HG02981 (cell line): Measurements from ENCODE around the gene DMD.
"Not testable (repeated sequence)": the region's sequence is repeated elsewhere in the genome, so short reads cannot be mapped to it uniquely, and the experiment has no call there.

Source experiments
- ATAC-seq: cut with Tn5 transposase; IDR thresholded peaks from one replicate; pipeline ENCODE4 v1.9.1; 2021; ENCODE audit warnings: mild to moderate bottlenecking, moderate library complexity; ENCODE audit not compliant: unreplicated experiment

The DMD gene

GRCh38 chrX:33156152-33156726 lies 55.1 kb downstream of the DMD start:
- ATAC-seq, result no peak

GRCh38 chrX:33149580-33149979 lies 61.8 kb downstream of the DMD start:
- no peak for ATAC-seq

DNA sequence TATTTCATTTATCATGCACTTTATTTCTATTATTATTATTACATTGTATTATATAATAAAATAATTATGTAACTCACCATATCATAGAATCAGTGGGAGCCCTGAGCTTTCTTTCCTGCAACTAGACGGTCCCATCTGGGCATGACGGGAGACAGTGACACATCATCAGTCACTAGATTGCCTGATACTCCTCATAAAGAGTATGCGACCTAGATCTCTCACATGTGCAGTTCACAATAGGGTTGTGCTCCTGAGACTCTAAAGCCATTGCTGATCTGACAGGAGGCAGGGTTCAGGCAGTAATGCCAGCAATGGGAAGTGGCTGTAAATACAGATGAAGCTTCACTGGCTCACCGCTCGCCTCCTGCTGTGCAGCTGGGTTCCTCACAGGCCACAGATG lies 62.3 kb downstream of the DMD start:
- ATAC-seq, result no peak

- ATAC-seq, result no peak
Observed at GRCh38 chrX:33142331-33142730, 69.0 kb downstream of the DMD start.

DNA sequence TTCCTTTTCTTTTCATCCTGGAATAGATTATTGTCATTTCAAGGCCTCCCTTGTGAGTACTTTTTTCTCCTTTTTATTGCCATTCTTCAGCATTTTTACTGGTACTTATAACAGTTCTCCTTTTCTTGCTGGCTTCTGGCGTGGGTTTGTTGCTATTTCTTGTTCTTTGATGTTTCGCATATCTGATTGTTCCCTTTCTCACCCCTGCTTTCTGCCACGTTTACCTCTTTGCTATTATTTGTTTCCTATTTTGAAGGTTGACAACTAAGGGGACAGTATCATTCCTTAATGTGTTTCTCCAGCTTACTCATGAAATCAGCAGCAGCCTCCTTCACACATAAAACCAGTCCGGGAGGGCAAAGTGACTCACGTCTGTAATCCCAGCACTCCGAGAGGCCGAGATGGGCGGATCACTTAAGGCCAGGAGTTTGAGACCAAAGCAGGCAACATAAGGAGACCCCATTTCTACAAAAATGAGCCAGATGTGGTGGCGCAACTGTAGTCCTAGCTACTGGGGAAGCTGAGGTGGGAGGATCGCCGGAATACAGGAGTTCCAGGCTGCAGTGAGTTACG lies 72.6 kb downstream of the DMD start:
- no peak for ATAC-seq

- ATAC-seq, result no peak
Observed at GRCh38 chrX:33134164-33134563, 77.2 kb downstream of the DMD start.

DNA sequence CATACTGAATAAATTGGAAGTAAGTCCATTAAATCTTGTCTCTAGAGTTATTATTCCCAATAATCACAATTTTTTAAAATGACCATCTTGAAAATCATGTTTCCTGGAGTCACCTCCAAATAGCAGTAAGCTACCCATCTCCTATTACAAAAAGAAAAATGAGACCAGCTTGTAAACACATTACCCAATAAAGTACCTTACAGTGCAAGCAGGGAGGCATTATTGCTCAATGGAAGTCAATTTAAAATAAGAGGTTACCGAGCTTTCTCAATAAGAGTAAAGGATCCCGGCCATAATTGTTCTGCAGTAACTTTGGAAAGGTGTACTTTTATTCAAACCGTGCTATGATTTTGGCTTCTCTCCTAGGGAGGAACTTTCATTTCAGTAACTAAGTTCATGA lies 78.0 kb downstream of the DMD start:
- no peak for ATAC-seq

GRCh38 chrX:33132569-33132968 lies 78.8 kb downstream of the DMD start:
- ATAC-seq, result no peak

- ATAC-seq, result no peak
Observed at GRCh38 chrX:33129607-33130006, 81.7 kb downstream of the DMD start.

DNA sequence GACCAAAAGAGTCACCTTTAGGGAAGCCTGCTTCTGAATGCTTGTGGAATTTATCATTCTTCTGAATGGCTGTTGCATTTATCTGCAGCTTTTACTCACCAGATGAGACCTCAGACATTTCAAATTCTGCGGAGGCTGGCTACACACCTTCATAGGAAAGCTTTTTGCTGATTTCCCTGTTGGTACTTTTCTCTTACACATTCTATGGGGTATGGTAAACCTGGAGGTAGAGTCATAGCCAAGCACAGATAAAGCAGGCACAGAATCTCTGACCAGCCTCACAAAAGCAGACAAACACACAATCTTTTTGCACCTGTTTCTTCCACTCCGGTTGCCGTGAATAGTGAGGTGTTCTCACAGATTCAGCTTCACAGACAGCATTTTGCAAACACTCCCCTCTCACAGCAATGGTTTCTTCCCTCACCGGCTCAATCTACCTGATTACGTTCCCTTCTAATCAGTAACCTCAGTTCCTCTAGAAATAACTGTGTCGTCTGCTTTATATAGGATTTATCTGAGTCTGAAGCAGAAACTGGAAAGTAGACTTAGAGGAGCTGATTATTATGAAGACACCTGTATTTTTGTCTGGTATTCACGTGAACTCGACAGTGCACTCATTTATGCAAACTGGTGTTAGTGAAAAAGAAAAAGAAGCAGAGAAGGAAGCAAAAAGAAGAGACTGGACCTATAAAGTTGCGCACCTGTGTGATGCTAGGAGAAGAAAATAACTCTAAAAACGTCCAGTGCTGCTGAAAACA lies 83.1 kb downstream of the DMD start:
- no peak for ATAC-seq

DNA sequence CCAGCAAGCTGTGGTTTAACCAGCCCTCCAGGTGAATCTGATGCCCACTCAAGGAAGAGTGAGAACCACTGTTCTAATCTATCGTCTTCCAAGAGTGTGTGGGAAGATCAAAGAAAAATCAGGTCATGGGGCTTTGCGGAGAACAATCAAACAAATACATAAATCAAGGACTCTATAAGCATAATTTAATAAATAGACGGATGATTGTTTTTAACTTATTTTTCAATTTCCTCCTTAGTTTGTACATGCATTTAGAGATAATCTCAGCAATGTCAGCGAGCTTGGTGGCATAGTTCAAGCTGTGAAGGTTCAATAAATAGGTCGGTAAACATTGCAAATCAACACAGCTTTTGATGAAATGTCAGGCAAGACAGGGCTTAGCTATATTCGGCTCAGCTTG lies 84.9 kb downstream of the DMD start:
- no peak for ATAC-seq

DNA sequence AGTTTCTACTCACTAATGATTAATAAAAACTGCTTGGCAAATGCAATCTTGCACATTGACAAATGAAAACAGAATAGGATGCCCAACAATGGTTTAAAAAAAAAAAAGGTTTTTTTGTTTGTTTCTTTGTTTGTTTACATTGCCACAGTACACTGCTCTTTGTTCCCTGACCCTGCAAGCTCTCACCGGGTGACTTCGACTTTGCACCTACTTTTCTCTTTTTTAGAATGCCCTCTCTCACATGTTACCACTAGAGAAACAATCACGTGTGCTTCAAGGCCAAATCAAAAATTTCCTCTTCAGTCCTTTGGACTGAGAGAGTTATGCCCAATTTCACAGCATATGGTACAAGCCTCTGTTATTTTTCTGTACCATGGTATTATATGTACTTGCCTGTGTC lies 101.5 kb downstream of the DMD start:
- no peak for ATAC-seq

- ATAC-seq, result no peak
Observed at GRCh38 chrX:33106737-33107136, 104.6 kb downstream of the DMD start.

DNA sequence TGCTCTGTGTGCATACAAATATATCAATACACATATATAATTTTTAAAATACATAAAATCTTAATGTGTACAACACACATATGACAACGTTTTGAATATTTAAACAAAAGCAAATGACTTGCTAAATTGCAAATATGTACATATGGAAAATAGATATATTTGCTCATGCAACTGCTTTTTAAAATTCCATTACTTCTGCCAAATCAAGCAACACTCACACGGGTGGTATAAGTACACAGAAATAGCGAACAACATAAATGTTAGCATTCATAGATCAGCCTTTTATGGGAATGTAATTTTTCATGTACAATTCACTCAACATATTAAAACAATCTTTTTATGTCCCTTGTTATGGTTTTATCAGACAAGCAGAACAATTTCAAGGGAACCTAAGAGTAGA lies 116.3 kb downstream of the DMD start:
- no peak for ATAC-seq

DNA sequence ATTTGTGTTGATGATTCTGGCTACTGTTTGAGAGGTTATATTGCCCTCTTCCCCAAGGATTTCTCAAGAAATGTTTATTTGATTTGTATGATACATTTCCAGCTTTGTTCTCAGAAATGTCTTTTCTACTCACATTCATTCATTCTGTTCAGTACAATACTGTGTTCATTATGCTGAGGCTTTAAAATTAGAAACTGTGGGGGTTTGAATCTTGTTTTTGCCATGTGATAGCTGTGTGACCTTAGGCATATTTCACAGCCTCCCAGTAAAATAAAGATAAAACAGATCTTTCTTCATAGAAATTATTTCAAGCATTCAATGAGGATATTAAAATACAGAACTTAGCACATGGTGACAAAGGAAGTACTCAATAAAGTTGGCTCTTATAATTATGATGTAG lies 123.9 kb downstream of the DMD start:
- no peak for ATAC-seq

GRCh38 chrX:33086886-33087285 lies 124.5 kb downstream of the DMD start:
- no peak for ATAC-seq

- ATAC-seq, result no peak
Observed at GRCh38 chrX:33082371-33082770, 129.0 kb downstream of the DMD start.

GRCh38 chrX:33078273-33078672 lies 133.1 kb downstream of the DMD start:
- ATAC-seq, result no peak

- not testable (repeated sequence) for ATAC-seq
Observed at GRCh38 chrX:33073660-33074059, 137.7 kb downstream of the DMD start.

DNA sequence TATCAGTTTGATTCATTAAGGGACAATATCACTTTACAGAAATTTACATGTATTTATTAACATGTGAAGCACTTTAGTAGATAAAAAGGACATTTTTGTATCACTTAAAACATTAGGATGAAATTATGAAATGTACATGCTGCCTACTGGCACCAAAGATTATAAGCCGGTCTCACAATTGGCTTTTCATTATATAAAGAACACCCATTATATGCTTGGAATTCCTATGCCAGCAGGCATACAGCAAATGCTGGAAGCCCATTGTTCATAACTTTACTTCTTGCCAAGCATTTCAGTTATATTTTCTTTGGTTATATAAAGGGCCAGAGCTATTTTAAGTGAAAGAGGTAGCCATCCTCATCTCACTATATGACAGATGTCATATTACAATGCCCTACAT lies 145.9 kb downstream of the DMD start:
- no peak for ATAC-seq

- ATAC-seq, result no peak
Observed at GRCh38 chrX:33062041-33062440, 149.3 kb downstream of the DMD start.

GRCh38 chrX:33053001-33053400 lies 158.3 kb downstream of the DMD start:
- no peak for ATAC-seq

GRCh38 chrX:33045882-33046281 lies 165.5 kb downstream of the DMD start:
- no peak for ATAC-seq
